Heart right ventricle (tissue), 16 donors: ENCODE data around the gene PYROXD2. TPM values are rescaled to one million over a fixed set of nuclear protein-coding genes. Genes with fewer than 3 reads are reported as not detected.
A peak's percentile ranks its signal among the peaks of the same experiment; 100 is the strongest.

Experiments used
- ATAC-seq, 8 donors: fragments of 200-7000 bp; cut with Tn5 transposase; one replicate each; pipeline ENCODE4 v1.9.1; 2020; ENCODE audit warnings: mild to moderate bottlenecking in 8 of 8, moderate library complexity in 8 of 8, moderate number of reproducible peaks in 1 of 8
- DNase-seq, 2 donors: peaks; one replicate each; pipeline ENCODE4 v3.0.0-alpha.2; 2020
- H3K27ac ChIP-seq, 10 donors: fragments of 200-600 bp; sonication (generic) in 2 of 10; one replicate each; pipeline versions ENCODE4 v1.5.0 to v1.8.0; 2020 to 2022; ENCODE audit warnings: mild to moderate bottlenecking in 3 of 10
- H3K27me3 ChIP-seq, 7 donors: fragments of 200-600 bp; one replicate each; pipeline ENCODE4 v1.8.0; 2021 to 2022; ENCODE audit warnings: mild to moderate bottlenecking in 2 of 7
- H3K36me3 ChIP-seq, 9 donors: fragments of 200-600 bp; sonication (generic) in 1 of 9; one replicate each; pipeline versions ENCODE4 v1.5.0 to v1.8.0; 2020 to 2022; ENCODE audit warnings: mild to moderate bottlenecking in 2 of 9
- H3K4me1 ChIP-seq, 9 donors: fragments of 200-600 bp; sonication (generic) in 1 of 9; one replicate each; pipeline versions ENCODE4 v1.5.0 to v1.8.0; 2020 to 2022; ENCODE audit warnings: mild to moderate bottlenecking in 4 of 9
- H3K4me3 ChIP-seq, 10 donors: fragments of 200-600 bp; sonication (generic) in 2 of 10; one replicate each; pipeline versions ENCODE4 v1.5.0 to v1.8.0; 2020 to 2022; ENCODE audit warnings: mild to moderate bottlenecking in 7 of 10, moderate library complexity in 2 of 10
- H3K9me3 ChIP-seq, 11 donors: fragments of 200-600 bp in 10 of 11; sonication (generic) in 2 of 11; one replicate each; pipeline versions ENCODE4 v1.5.0 to v1.8.0; 2013 to 2022; ENCODE audit warnings: mild to moderate bottlenecking in 2 of 11, control low read depth in 1 of 11, moderate library complexity in 1 of 11
- whole genome bisulfite sequencing, 2 donors: extraction: QIAGEN DNeasy Blood & Tissue Kit; methylation state at CpG; one replicate each; pipeline ENCODE4 v1.1.7; 2013; ENCODE audit warnings: inconsistent platforms in 1 of 2; 5-methylcytosine and 5-hydroxymethylcytosine counted together
- intact Hi-C, 10 donors: fragments of 100-400 bp; cut with DNase I; formaldehyde crosslinking; loops; one replicate each; pipeline versions ENCODE4 v1.11.1 to v1.14.2; 2022
- polyA plus RNA-seq, 2 donors: library from polyadenylated mRNA; stranded (reverse); fragments of 200-250 nt; gene quantifications; one replicate each; pipeline ENCODE4 v1.2.3, GENCODE V29; 2013
- total RNA-seq, 10 donors: library from RNA; stranded (reverse); fragmentation: NEBNext Ultra II Directional in 3 of 10; extraction: Animal tissue kit (Norgen Biotek cat#: 25700) in 3 of 10; gene quantifications; one replicate each; pipeline versions ENCODE4 v1.2.1 to v1.2.4, GENCODE V29; 2021 to 2023
- TF ChIP-seq, protein P1 (sequence below), 9 donors: fragments of 200-600 bp; sonication (generic) in 2 of 9; IDR thresholded peaks; one replicate each; pipeline versions ENCODE4 v1.5.0 to v1.8.0; 2021 to 2022; ENCODE audit warnings: antibody characterized with exemption in 9 of 9, mild to moderate bottlenecking in 5 of 9, moderate library complexity in 1 of 9
- donor health status: Arrhythmogenic right ventricular cardiomyopathy.
- donor health status: ischemic (EF 13 %, LVEDD 7.1; RV severe dilation, severe dysfunction).
- donor health status: healthy with polysubstance abuse.
- donor health status: DM: no; HTN: yes; CAD: no.
- donor health status: DM: no; HTN: no; CAD: no.
- donor health status: ischemic (EF 25% LVEDD 6.9; RV normal size, moderate dysfunction).
- donor health status: ischemic (EF 25% LVEDD 5.7; RV mildly dilated, moderate dysfunction).
- donor health status: healthy.
- donor health status: DM: yes; HTN: yes; CAD: no.
- donor health status: Ischemic cardiomyopathy.
- donor health status: ischemic (EF 35%, LVEDD 5.7; RV mildly dilated, moderate dysfunction).
- donor health status: nonischemic (EF 11% LVEDD 7.7; RV severe dilation, severe dysfunction).
- donor health status: DM: yes; HTN: yes; CAD: no.
- donor health status: PGD.
- donor health status: ischemic (EF 29% LVEDD 5.4; RV normal size, mild dysfunction).
- donor health status: nonischemic (EF 23%, LVEDD 6.1; RV moderate dilation, normal function).

PYROXD2 gene
- total and polyA plus RNA-seq, 12 donors: 3.1 to 31.2 (median 13.9) TPM

DNA sequence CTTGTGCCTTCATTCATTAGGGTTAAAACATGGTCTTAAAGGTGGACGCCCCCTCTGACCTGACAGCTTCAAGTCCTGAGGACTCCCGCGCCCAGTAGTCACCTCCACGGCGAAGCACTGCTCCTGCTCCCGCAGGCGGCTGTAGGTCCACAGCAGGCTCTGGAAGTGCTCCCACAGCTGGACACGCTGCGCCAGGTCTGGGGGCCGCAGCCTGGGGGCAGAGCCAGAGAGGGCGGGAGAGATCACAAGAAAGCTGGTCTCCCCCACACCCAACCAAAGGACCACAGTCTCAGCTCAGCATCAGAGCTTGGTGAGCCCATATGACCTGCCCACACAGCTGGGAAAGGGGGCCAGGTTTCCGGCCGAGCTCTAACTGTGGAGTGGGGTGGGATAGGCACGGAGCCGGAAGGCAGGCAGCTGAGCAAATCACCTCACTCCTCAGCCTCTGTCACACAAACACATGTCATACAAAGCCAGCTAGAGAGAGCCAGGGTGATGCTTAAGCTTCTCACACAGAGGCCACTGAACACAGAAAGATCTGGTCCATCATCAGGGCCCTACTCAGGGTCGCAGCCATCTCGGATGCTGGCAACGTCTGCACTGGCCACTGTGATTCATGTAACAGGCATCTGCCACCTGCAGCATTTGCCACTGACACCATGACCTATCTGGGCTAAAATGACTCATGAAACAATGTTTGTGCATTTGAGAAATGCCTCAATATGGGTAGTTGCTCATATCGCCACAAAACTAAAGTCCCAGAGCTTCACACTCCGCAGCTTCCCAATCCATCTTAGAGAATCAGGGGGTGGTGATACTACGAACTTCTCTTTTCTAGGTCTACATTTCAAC lies 19.1 kb upstream of the PYROXD2 start:
- intact Hi-C loops: no loop called here
- Histone ChIP-seq H3K4me3 (no peak overlapping the region), H3K4me1 (peaks cover 0 to 16% (median 6%) of the 10 kb centered on the region in 9 donors), H3K27me3 (no peaks in the 10 kb centered on the region), H3K9me3 (peaks cover 0 to 18% (median 0%) of the 10 kb centered on the region in 11 donors), H3K36me3 (peaks cover 6 to 97% (median 44%) of the 10 kb centered on the region in 9 donors), H3K27ac (no peak overlapping the region)
- TF ChIP-seq, protein P1, sequence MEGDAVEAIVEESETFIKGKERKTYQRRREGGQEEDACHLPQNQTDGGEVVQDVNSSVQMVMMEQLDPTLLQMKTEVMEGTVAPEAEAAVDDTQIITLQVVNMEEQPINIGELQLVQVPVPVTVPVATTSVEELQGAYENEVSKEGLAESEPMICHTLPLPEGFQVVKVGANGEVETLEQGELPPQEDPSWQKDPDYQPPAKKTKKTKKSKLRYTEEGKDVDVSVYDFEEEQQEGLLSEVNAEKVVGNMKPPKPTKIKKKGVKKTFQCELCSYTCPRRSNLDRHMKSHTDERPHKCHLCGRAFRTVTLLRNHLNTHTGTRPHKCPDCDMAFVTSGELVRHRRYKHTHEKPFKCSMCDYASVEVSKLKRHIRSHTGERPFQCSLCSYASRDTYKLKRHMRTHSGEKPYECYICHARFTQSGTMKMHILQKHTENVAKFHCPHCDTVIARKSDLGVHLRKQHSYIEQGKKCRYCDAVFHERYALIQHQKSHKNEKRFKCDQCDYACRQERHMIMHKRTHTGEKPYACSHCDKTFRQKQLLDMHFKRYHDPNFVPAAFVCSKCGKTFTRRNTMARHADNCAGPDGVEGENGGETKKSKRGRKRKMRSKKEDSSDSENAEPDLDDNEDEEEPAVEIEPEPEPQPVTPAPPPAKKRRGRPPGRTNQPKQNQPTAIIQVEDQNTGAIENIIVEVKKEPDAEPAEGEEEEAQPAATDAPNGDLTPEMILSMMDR (IDR thresholded peaks at IDR 0.05): no peak
- WGBS, 2 donors: 95% methylated on average over 21 of the region's 21 CpGs
- ATAC-seq: no peak
- DNase-seq: no peak

DNA sequence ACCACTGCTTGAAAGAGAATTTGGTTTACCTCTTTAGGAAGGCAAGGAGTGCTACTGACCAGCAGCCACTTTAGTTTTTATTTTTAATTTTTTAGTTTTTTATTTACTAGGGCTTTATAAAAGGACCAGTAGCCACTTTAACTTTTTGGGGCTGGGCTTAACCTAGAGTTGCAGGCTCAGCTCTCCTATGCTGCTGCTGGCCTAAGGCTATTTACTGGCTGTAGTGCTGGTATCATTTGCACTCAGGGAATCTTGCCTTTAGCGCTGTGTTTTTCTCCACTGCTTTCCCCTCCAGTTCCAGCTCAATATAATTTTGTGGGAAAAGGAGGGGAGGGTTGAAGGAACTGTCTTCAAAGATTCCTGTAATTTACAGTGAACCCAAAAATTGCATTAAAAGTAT lies 18.4 kb upstream of the PYROXD2 start:
- H3K27ac ChIP-seq: no peak overlapping the region
- no peak for DNase-seq
- intact Hi-C loops: no loop called here
- TF ChIP-seq, protein P1 (IDR thresholded peaks at IDR 0.05): no peak
- peaks cover 6 to 97% (median 44%) of the 10 kb centered on the region in 9 donors for H3K36me3 ChIP-seq
- peaks cover 0 to 16% (median 6%) of the 10 kb centered on the region in 9 donors for H3K4me1 ChIP-seq
- no peak overlapping the region for H3K4me3 ChIP-seq
- no peak for ATAC-seq
- WGBS, 2 donors: 96 to 98% methylated on average over 1 of the region's 1 CpG
- no peaks in the 10 kb centered on the region for H3K27me3 ChIP-seq
- H3K9me3 ChIP-seq: peaks cover 0 to 18% (median 0%) of the 10 kb centered on the region in 11 donors

DNA sequence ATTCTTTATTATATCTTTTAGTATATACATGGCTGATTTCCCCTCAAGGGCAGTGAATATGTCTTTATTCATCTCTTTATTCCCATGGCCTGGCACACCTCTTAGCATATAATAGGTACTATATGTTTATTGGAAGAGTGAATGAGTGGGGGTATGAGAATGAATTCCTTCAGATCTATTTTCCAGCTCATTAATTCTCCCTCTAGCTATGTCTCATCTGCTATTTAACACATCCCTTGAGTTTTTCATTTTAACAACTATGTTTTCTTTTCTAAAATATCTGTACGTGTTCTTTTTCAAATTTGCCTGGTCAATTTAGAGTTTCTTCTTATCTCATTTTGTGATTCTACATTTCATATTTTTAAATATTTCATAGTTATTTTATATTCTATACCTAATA lies 17.3 kb upstream of the PYROXD2 start:
- intact Hi-C loops: no loop called here
- peaks cover 0 to 16% (median 6%) of the 10 kb centered on the region in 9 donors for H3K4me1 ChIP-seq
- ATAC-seq (no peak), DNase-seq (no peak)
- 57 to 98% methylated on average over 1 of the region's 1 CpG for WGBS, 2 donors
- H3K27me3 ChIP-seq: no peaks in the 10 kb centered on the region
- H3K27ac ChIP-seq: peak overlapping the region in 1 of 10 donors; percentile 73
- peaks cover 6 to 99% (median 46%) of the 10 kb centered on the region in 9 donors for H3K36me3 ChIP-seq
- H3K9me3 ChIP-seq: peaks cover 0 to 18% (median 0%) of the 10 kb centered on the region in 11 donors
- no peak overlapping the region for H3K4me3 ChIP-seq
- TF ChIP-seq, protein P1 (IDR thresholded peaks at IDR 0.05): no peak

DNA sequence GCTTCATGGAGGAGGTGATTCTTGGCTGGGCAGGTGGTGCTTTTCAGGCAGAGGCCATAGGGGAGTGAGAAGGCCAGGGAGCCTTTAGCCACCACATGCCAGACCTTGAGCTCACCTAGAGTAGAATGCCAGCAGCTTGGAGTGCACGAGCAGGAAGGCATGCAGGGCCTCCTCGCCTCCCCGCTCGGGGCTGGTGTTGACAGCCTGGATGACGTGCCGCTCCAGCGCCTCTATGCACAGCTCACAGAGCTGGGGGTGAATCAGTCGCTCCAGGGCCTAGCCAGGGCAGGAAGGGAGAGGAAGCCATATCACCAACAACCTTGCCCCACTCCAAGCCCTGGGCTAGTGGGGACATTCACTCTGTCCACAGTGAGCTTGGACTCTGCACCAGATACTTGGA lies 16.0 kb upstream of the PYROXD2 start:
- Histone ChIP-seq H3K27me3 (no peaks in the 10 kb centered on the region), H3K4me3 (no peak overlapping the region), H3K4me1 (peaks cover 0 to 14% (median under 1%) of the 10 kb centered on the region in 9 donors), H3K36me3 (peaks cover 6 to 100% (median 50%) of the 10 kb centered on the region in 9 donors), H3K9me3 (peaks cover 0 to 18% (median 0%) of the 10 kb centered on the region in 11 donors), H3K27ac (peak overlapping the region; percentile 29 to 78 (median 58))
- 51 to 68% methylated on average over 8 of the region's 8 CpGs for WGBS, 2 donors
- TF ChIP-seq, protein P1 (IDR thresholded peaks at IDR 0.05): no peak
- DNase-seq: peak; percentile 67 to 76
- peak; percentile 87 to 98 (median 96) for ATAC-seq
- intact Hi-C loops: no loop called here
